Esophagus (tissue), 2 donors: ENCODE results near the gene SFXN4. TPM values are rescaled to one million over a fixed set of nuclear protein-coding genes. Genes with fewer than 3 reads are reported as not detected.

Experiments used
- H3K27ac ChIP-seq, 2 donors: one replicate each; pipeline ENCODE4 v1.5.1; 2013; ENCODE audit warnings: low read depth in 2 of 2, mild to moderate bottlenecking in 2 of 2, inconsistent platforms in 1 of 2, low read length in 1 of 2, moderate library complexity in 1 of 2
- H3K27me3 ChIP-seq, 2 donors: one replicate each; pipeline ENCODE4 v1.6.1; 2013; ENCODE audit warnings: low read length in 2 of 2, control low read depth in 1 of 2, mild to moderate bottlenecking in 1 of 2; ENCODE audit not compliant: insufficient read depth in 2 of 2, control insufficient read depth in 1 of 2
- H3K36me3 ChIP-seq, 2 donors: one replicate each; pipeline ENCODE4 v1.6.1; 2013; ENCODE audit warnings: low read length in 1 of 2; ENCODE audit not compliant: control insufficient read depth in 2 of 2, insufficient read depth in 2 of 2
- H3K4me1 ChIP-seq, 2 donors: one replicate each; pipeline ENCODE4 v1.6.1; 2013; ENCODE audit warnings: low read length in 1 of 2; ENCODE audit not compliant: control insufficient read depth in 2 of 2, insufficient read depth in 2 of 2
- H3K4me3 ChIP-seq, 2 donors: one replicate each; pipeline ENCODE4 v1.5.1; 2013; ENCODE audit warnings: low read length in 2 of 2, mild to moderate bottlenecking in 2 of 2, low read depth in 1 of 2, moderate library complexity in 1 of 2
- H3K9me3 ChIP-seq, 2 donors: one replicate each; pipeline ENCODE4 v1.6.1; 2013; ENCODE audit warnings: mild to moderate bottlenecking in 2 of 2, low read depth in 1 of 2, low read length in 1 of 2, moderate library complexity in 1 of 2; ENCODE audit not compliant: control insufficient read depth in 2 of 2, insufficient read depth in 1 of 2
- WGBS, 2 donors: extraction: QIAGEN DNeasy Blood & Tissue Kit; methylation state at CpG; one replicate each; pipeline ENCODE4 v1.1.7; 2013; 5-methylcytosine and 5-hydroxymethylcytosine counted together
- polyA plus RNA-seq, 2 donors: library from polyadenylated mRNA; stranded (reverse); fragments of 200-250 nt; gene quantifications; one replicate each; pipeline ENCODE4 v1.2.3, GENCODE V29; 2013
- donor health status: healthy with polysubstance abuse.
- donor health status: Bipolar disorder and iron deficiency.

Gene SFXN4
- polyA plus RNA-seq, 2 donors, result 20.8 to 22.7 TPM

- Histone ChIP-seq H3K9me3 (no peaks in the 10 kb centered on the region), H3K27me3 (no peaks in the 10 kb centered on the region), H3K4me3 (no peak overlapping the region), H3K36me3 (no peaks in the 10 kb centered on the region), H3K27ac (peak overlapping the region; percentile 79 to 82), H3K4me1 (peaks cover 0 to 5% of the 10 kb centered on the region in 2 donors)
- WGBS, 2 donors, result 36 to 55% methylated on average over 5 of the region's 5 CpGs
These were observed 74.5 kb downstream of the SFXN4 start for GRCh38 chr10:119090968-119091367.

Other genes with a start within 250 kb of the SFXN4 start
- gene NANOS1, start 136.0 kb downstream of the SFXN4 start, polyA plus RNA-seq, result 1 to 10 TPM; 1.1 to 1.3 TPM
- 10 to 100 TPM; 32.3 to 51.0 TPM for gene EIF3A, start 84.9 kb downstream of the SFXN4 start, polyA plus RNA-seq
- gene DENND10, start 61.6 kb downstream of the SFXN4 start, polyA plus RNA-seq, result 10 to 100 TPM; 20.4 to 26.2 TPM
- gene PRDX3, start 13.1 kb upstream of the SFXN4 start, polyA plus RNA-seq, result 10 to 100 TPM; 40.8 to 82.2 TPM
- 1 to 10 TPM; 3.1 to 5.2 TPM for gene GRK5, start 41.9 kb upstream of the SFXN4 start, polyA plus RNA-seq